Upper lobe of left lung (tissue), 4 donors: ENCODE measurements around the gene GEMIN8.

Experiments used
- CTCF ChIP-seq, 6 experiments: fragments of 450-650 bp in 4 of 6; fragments of 200-600 bp in 2 of 6; sonication (generic) in 2 of 6; IDR thresholded peaks; one replicate each; pipeline ENCODE4 v1.5.1; 2016 to 2019; ENCODE audit warnings: antibody characterized with exemption in 6 of 6
- POLR2AphosphoS5 ChIP-seq, 2 donors: sonication (generic); formaldehyde crosslinking; IDR thresholded peaks; one replicate each; pipeline ENCODE4 v1.5.1; 2017; ENCODE audit warnings: antibody characterized with exemption in 2 of 2

GRCh38 chrX:14073556-14073955 is 43.9 kb upstream of the GEMIN8 start:
- no peak for TF ChIP-seq CTCF (IDR thresholded peaks at IDR 0.05)
- TF ChIP-seq POLR2AphosphoS5 (IDR thresholded peaks at IDR 0.05), result no peak
